ENCODE data around the gene GTF2A1L.
"Not testable (repeated sequence)": the region's sequence is repeated elsewhere in the genome, so short reads cannot be mapped to it uniquely, and the experiment has no call there.

GTF2A1L gene

GRCh38 chr2:48613211-48613610 lies 4.4 kb upstream of the GTF2A1L start:
- no peak for DNase-seq

GRCh38 chr2:48614581-48614980 lies 3.1 kb upstream of the GTF2A1L start:
- not testable (repeated sequence) for DNase-seq

- no peak for DNase-seq
These were observed 1.9 kb downstream of the GTF2A1L start for GRCh38 chr2:48619526-48619925.

- no peak for DNase-seq
These were observed 2.9 kb downstream of the GTF2A1L start for GRCh38 chr2:48620604-48621003.

GRCh38 chr2:48622691-48623090 lies 5.0 kb downstream of the GTF2A1L start:
- DNase-seq, result not testable (repeated sequence)

GRCh38 chr2:48624696-48625095 lies 7.0 kb downstream of the GTF2A1L start:
- DNase-seq, result no peak

- DNase-seq, result no peak
These were observed 8.4 kb downstream of the GTF2A1L start for GRCh38 chr2:48626047-48626446.

- DNase-seq, result no peak
These were observed 15.5 kb downstream of the GTF2A1L start for GRCh38 chr2:48633143-48633542.

GRCh38 chr2:48635786-48636185 lies 18.1 kb downstream of the GTF2A1L start:
- no peak for DNase-seq

GRCh38 chr2:48638261-48638660 lies 20.6 kb downstream of the GTF2A1L start:
- no peak for DNase-seq

- DNase-seq, result no peak
These were observed 33.6 kb downstream of the GTF2A1L start for GRCh38 chr2:48651158-48651790.

GRCh38 chr2:48668992-48669391 lies 51.3 kb downstream of the GTF2A1L start:
- no peak for DNase-seq

- no peak for DNase-seq
These were observed 55.9 kb downstream of the GTF2A1L start for GRCh38 chr2:48673581-48673980.

- no peak for DNase-seq
These were observed 57.3 kb downstream of the GTF2A1L start for GRCh38 chr2:48674933-48675332.

- DNase-seq, result no peak
These were observed 59.8 kb downstream of the GTF2A1L start for GRCh38 chr2:48677450-48677849.

GRCh38 chr2:48685126-48685525 lies 67.5 kb downstream of the GTF2A1L start:
- no peak for DNase-seq

- no peak for DNase-seq
These were observed 74.5 kb downstream of the GTF2A1L start for GRCh38 chr2:48691935-48692691.

- no peak for DNase-seq
These were observed 75.4 kb downstream of the GTF2A1L start for GRCh38 chr2:48693066-48693465.

- DNase-seq, result no peak
These were observed 76.0 kb downstream of the GTF2A1L start for GRCh38 chr2:48693645-48694044.

GRCh38 chr2:48694149-48694548 lies 76.5 kb downstream of the GTF2A1L start:
- DNase-seq, result no peak

- no peak for DNase-seq
These were observed 78.3 kb downstream of the GTF2A1L start for GRCh38 chr2:48695991-48696390.

- no peak for DNase-seq
These were observed 79.2 kb downstream of the GTF2A1L start for GRCh38 chr2:48696881-48697280.

- DNase-seq, result no peak
These were observed 81.8 kb downstream of the GTF2A1L start for GRCh38 chr2:48699348-48699930.

- DNase-seq, result not testable (repeated sequence)
These were observed 86.0 kb downstream of the GTF2A1L start for GRCh38 chr2:48703621-48704020.
